Measurements from ENCODE around the gene CARHSP1. TPM values are rescaled to one million over a fixed set of nuclear protein-coding genes. Genes with fewer than 3 reads are reported as not detected.
"Not testable (repeated sequence)": the region's sequence is repeated elsewhere in the genome, so short reads cannot be mapped to it uniquely, and the experiment has no call there.

Gene CARHSP1
- total RNA-seq, 1 donor from 2014 or later = 73.3 TPM

DNA sequence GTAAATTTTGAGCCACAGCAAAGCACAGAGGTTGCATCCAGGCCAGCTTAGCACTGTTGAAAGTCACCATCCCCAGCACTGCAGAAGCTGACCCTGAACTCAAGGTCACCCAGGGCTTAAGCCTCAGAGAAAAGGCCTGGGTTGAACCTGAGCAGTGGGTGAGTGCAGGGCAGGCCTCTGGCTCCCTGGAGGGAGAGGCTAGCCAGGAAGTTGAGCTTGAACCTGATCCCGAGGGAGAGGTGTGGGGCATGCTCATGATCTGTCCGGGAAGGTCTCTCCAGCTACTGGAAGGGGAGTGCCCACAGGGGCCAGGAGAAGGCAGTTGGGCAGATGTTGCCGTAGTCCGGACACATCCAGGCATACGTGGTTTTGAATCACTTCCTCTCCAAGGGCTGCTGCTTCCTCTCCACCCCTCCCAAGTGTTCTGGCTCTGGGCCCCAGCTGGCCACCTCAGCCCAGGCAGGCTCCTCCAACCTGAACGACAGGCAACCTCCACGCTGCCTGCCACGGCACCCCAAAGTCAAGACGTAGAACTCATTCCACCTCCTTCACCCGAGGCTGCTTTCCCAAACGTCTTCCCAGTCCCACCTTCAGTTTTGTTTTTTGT is 18.4 kb downstream of the CARHSP1 start:
- intact Hi-C loops (cut with micrococcal nuclease) = loop anchor here (2.0 kb wide), 1 partner anchor 18 kb away; the partner anchor contains the start of gene CARHSP1
- Mint-ChIP-seq H3K27me3 (no peaks in the 10 kb centered on the region), H3K36me3 (ENCODE audit: low read depth) (peaks cover 49% of the 10 kb centered on the region), H3K27ac (peak overlapping the region; percentile 80), H3K9me3 (no peaks in the 10 kb centered on the region), H3K4me1 (peaks cover 25% of the 10 kb centered on the region), H3K4me3 (peak overlapping the region; percentile 14)
- DNase-seq = no peak

DNA sequence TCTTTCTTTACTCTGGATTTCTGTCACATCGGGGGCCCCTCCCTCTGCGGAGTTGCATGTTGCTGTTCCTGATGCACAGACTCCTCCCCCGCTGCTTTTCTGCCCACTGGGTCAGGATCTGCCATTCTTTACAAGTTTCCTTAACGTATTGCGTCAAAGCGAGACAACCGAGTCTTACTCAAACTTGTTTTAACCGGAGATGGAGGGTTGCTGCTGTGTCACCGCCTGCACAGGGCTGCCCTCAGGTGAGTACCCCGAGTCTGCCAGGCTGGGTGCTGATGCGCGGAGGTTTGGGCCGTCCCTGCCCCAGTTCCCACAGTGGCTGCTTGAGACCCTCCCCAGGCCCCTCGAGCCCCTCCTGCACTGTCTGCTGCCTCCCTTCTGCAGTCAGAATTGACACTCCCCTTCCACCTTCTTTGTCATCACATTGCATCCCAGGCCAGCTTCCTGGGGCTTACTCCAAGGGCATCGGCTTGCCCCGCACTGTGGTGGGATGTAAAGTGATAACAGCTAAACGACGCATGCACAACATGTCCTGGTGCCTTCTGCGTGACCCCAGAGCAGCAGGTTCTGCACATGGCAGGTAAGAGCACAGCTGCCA is 19.3 kb downstream of the CARHSP1 start:
- DNase-seq = no peak
- no peaks in the 10 kb centered on the region for H3K27me3 Mint-ChIP-seq
- H3K27ac Mint-ChIP-seq = peak overlapping the region; percentile 75
- H3K4me3 Mint-ChIP-seq = no peak overlapping the region
- intact Hi-C loops (cut with micrococcal nuclease) = loop anchor here (2.0 kb wide), 1 partner anchor 19 kb away; the partner anchor contains the start of gene CARHSP1
- H3K36me3 Mint-ChIP-seq (ENCODE audit: low read depth) = peaks cover 50% of the 10 kb centered on the region
- peaks cover 23% of the 10 kb centered on the region for H3K4me1 Mint-ChIP-seq
- H3K9me3 Mint-ChIP-seq = no peaks in the 10 kb centered on the region

DNA sequence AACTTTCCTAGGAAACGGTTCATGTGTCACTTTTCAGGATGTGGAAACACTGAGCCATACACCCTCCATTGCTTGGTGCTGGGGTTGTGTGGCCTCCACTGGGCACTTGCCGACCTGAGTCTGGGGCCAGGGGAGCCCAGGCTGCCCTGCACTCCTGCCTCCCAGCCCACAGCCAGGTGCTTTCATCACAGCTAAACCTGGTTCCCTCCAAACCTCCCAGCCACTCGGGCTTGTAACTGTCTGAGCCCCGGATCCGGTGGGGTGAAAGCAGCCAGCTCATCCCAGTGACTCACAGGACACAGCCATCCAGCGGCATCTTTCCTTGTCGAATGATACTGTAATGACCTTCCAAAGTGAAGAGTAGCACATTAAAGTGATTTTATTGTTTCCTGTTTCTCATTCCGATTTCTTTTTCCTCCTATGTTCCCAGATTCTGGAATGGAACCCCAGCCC is 19.8 kb downstream of the CARHSP1 start:
- Mint-ChIP-seq H3K4me3 (no peak overlapping the region), H3K36me3 (ENCODE audit: low read depth) (peaks cover 53% of the 10 kb centered on the region)

DNA sequence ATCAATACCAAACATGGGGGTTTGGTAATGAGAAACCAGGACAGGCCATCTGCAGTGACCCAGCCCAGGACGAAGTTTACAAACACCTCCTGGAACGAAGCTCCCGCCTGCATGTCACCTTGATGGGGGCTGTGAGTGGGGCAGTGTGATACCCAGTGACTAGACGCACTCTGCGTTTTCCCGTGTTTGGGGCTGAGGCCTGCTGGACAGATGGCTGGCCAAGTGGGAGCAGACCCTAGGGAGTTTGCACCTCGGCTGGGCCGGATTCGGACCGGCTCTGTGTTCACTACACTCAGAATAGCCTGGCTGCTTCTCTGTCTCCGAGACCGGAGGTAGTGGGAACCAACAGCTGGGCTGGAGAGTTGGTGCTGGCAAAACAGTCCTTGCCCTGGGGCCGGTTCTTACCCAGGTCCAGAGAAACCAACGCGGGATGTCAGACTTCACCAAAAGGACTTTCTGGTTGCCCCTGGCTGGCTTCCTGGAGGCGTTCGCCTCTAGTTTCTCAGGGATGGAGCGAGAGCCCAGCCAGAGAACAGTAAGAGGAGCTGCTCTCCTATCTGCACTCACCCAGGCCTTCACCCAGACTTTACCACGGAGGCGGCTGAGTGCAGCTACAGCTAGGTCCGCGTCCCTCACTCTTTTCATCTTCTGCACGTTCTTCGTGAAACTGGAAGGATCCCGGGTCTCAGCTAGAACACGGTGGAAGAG is 20.4 kb downstream of the CARHSP1 start:
- Mint-ChIP-seq H3K27me3 (no peaks in the 10 kb centered on the region), H3K27ac (no peak overlapping the region), H3K4me1 (peaks cover 21% of the 10 kb centered on the region), H3K9me3 (no peaks in the 10 kb centered on the region), H3K36me3 (ENCODE audit: low read depth) (peaks cover 50% of the 10 kb centered on the region), H3K4me3 (no peak overlapping the region)
- DNase-seq = no peak
- intact Hi-C loops (cut with micrococcal nuclease) = no loop called here

More for the DNA sequence above, 19.8 kb downstream of the CARHSP1 start:
- H3K4me1 Mint-ChIP-seq = peaks cover 23% of the 10 kb centered on the region
- H3K9me3 Mint-ChIP-seq = no peaks in the 10 kb centered on the region
- no peaks in the 10 kb centered on the region for H3K27me3 Mint-ChIP-seq
- DNase-seq = no peak
- intact Hi-C loops (cut with micrococcal nuclease) = no loop called here
- no peak overlapping the region for H3K27ac Mint-ChIP-seq

DNA sequence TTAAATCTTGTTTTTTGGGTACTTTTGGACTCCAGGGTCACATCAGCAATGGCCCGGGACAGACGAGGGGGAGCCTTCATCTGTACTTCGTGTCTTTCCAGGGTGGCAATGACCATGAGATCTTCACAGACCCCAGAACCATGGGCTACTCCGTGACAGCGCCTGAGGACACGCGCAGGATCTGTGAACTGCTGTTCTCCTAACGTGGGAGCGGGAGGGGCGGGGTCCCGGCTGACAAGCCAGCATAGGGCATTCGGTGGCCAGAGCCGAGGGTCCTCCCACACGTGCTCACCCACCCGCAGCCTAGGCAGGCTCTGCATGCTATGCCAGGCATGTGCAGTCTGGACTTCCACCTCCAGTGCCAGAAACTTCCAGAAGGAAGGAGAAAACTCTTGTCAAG is 21.2 kb downstream of the CARHSP1 start:
- Mint-ChIP-seq H3K27me3 (no peaks in the 10 kb centered on the region), H3K4me1 (peaks cover 19% of the 10 kb centered on the region), H3K9me3 (no peaks in the 10 kb centered on the region), H3K36me3 (ENCODE audit: low read depth) (peaks cover 44% of the 10 kb centered on the region), H3K4me3 (no peak overlapping the region), H3K27ac (no peak overlapping the region)
- no peak for DNase-seq
- intact Hi-C loops (cut with micrococcal nuclease) = no loop called here

DNA sequence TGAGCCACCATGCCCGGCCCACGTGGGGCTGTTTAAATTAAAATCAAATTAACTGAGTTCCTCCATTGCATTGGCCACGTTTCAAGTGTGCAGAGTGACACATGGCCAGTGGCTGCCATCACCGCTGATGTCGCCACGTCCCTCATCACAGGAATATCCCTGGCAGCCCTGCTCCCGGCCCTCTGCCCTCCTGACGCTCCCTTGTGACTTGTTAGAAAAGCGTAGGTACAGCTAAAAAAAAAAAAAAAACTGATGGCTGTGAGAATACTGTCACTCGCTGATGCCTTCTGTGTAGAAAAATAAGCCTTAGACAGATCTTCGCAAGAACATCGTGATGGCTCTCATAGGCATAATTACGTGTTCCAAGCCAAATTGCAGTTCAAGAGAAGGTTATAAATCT is 21.7 kb downstream of the CARHSP1 start:
- DNase-seq = no peak

DNA sequence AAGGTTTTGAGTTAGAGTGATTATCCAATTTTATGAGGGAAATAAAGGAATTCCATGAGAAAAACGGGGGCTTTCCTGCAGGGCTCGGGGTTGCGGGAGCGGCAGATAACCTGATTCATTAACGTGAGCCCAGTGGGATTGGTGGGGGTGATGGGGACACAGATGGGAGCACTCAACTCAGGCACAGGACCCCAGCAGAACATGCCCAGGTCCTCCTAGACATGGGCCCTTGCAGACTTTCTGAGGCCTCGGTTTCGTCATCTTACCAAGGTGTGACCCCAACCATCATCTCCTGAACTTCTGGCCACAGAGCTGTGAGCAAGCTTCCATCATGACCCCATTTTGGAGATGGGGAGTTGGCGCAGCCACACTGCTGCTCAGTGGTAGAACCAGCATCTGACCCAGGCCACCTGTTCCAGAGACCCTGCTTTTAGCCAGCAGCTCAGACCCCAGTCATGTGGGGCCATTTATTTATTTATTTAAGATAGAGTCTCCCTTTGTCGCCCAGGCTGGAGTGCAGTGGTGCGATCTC is 22.3 kb downstream of the CARHSP1 start:
- Mint-ChIP-seq H3K27me3 (no peaks in the 10 kb centered on the region), H3K36me3 (ENCODE audit: low read depth) (peaks cover 41% of the 10 kb centered on the region), H3K9me3 (no peaks in the 10 kb centered on the region), H3K4me3 (no peak overlapping the region), H3K27ac (no peak overlapping the region), H3K4me1 (peaks cover 20% of the 10 kb centered on the region)
- intact Hi-C loops (cut with micrococcal nuclease) = no loop called here
- no peak for DNase-seq

More for the DNA sequence above, 21.7 kb downstream of the CARHSP1 start:
- no peak overlapping the region for H3K27ac Mint-ChIP-seq
- H3K36me3 Mint-ChIP-seq (ENCODE audit: low read depth) = peaks cover 44% of the 10 kb centered on the region
- H3K4me1 Mint-ChIP-seq = peaks cover 23% of the 10 kb centered on the region
- no peaks in the 10 kb centered on the region for H3K9me3 Mint-ChIP-seq
- H3K4me3 Mint-ChIP-seq = no peak overlapping the region
- intact Hi-C loops (cut with micrococcal nuclease) = no loop called here
- H3K27me3 Mint-ChIP-seq = no peaks in the 10 kb centered on the region

DNA sequence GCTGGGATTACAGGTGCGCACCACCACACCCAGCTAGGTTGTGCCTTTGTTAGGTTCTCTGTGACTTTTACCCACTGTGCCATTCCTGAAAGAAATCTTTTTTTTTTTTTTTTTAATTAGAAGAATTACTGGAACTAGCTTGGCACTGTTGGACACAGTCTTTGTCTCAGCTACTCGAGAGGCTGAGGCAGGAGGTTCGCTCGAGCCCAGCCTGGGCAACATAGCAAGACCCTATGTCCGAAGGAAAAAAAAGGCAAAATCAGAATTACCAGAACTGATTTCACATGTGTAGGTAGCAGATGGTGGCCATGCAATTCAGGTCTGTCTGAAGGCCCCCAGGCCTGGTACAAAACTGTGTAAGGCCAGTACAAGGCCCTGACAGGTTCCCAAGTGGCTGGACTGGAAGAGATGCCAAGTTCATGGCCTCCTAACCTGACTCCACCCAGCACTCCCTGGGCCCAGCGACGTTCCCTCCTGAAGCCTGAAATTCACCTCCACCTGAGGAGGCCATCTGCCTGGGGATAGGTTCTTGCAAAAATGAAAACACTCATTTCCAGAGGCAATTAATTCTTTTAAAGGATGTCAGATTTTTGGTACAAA is 23.0 kb downstream of the CARHSP1 start:
- H3K9me3 Mint-ChIP-seq = no peaks in the 10 kb centered on the region
- peaks cover 35% of the 10 kb centered on the region for H3K36me3 Mint-ChIP-seq (ENCODE audit: low read depth)
- no peak overlapping the region for H3K27ac Mint-ChIP-seq
- H3K27me3 Mint-ChIP-seq = no peaks in the 10 kb centered on the region
- intact Hi-C loops (cut with micrococcal nuclease) = no loop called here
- DNase-seq = no peak
- H3K4me3 Mint-ChIP-seq = no peak overlapping the region
- H3K4me1 Mint-ChIP-seq = peaks cover 17% of the 10 kb centered on the region

DNA sequence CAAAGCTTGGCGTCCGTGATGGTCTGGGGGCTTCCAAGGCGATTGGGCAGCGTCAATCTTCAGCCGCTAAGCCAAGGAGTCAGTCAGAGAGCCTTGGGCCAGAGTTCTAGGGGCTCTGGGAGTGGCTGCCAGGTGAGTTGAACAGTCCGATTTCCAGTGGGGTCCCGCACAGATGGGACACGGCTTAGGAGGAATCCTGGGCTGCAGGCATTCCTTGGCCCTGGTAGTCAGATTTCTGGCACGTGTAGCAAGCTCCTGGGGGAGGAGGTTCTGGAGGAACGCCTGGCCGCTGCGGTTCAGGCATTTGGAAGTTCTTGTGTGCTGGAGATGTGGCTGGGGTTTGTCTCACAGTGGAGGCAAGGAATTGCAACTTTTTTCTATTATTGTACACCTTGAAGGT is 25.5 kb downstream of the CARHSP1 start:
- peaks cover 16% of the 10 kb centered on the region for H3K36me3 Mint-ChIP-seq (ENCODE audit: low read depth)
- DNase-seq; H3K4me1 Mint-ChIP-seq; H3K27me3 Mint-ChIP-seq; H3K9me3 Mint-ChIP-seq; H3K4me3 Mint-ChIP-seq; intact Hi-C loops (cut with micrococcal nuclease); H3K27ac Mint-ChIP-seq: not testable (repeated sequence)

DNA sequence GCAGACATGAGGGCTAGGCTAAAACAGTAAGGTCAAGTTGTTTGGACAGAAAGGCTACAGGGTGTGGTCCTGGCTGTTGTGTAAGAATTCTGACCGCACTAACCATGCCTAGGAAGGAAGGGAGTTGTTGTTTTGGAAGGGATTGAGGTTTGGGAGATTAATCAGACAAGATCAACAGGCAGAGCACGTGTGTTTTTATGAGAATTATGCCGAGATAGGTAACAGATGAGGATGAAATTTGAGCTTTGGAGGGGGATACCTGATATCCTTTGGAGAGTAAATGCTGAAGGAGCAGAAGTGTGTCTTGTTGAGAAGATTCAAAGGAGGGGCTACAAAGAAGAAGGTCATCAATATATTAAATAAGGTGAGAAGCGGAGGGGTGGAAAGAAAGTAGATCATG is 26.8 kb downstream of the CARHSP1 start:
- H3K27ac Mint-ChIP-seq; DNase-seq; H3K27me3 Mint-ChIP-seq; intact Hi-C loops (cut with micrococcal nuclease); H3K4me3 Mint-ChIP-seq; H3K9me3 Mint-ChIP-seq; H3K4me1 Mint-ChIP-seq: not testable (repeated sequence)
- H3K36me3 Mint-ChIP-seq (ENCODE audit: low read depth) = peaks cover 16% of the 10 kb centered on the region

DNA sequence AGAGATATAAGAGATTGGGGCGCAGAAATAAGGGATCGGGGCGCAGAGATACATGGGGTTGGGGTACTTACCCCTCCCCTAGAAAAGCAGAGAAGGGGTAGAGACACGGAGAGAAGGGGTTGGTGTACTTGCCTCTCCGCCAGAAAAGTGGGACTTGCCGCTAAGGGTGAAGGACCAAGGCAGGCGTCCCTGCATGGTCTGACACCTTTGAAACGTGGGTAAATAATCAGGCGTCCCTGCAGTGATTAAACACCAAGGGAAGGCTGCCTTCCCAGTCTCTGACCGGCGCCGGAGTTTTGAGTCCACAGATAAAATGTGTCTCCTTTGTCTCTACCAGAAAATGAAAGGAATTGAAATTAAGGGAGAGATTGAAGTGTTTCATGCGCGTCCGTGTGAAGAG is 31.2 kb downstream of the CARHSP1 start:
- H3K4me3 Mint-ChIP-seq; intact Hi-C loops (cut with micrococcal nuclease); H3K9me3 Mint-ChIP-seq; H3K27me3 Mint-ChIP-seq; H3K27ac Mint-ChIP-seq; DNase-seq; H3K36me3 Mint-ChIP-seq (ENCODE audit: low read depth): not testable (repeated sequence)
- H3K4me1 Mint-ChIP-seq = peaks cover 11% of the 10 kb centered on the region

DNA sequence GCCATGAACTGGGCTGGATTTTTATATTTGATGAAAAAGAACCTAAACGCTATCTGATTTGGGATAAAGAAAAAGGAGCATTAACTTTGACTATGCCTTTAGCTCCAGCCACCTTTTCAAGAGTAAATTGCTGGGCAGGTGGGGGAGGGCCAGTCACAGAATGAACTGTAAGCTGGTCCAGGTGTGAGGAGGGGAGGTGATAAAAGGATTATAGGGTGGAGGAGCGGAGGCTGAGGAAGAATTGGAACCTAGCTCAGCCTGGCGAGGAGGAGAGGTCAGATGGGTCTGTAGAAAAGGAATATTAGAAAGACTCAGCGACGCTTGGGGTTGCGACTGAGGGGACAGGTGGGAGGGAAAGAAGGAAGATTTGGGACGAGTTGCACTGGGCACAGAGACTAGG is 32.0 kb downstream of the CARHSP1 start:
- DNase-seq; H3K27me3 Mint-ChIP-seq; intact Hi-C loops (cut with micrococcal nuclease); H3K27ac Mint-ChIP-seq; H3K9me3 Mint-ChIP-seq; H3K4me1 Mint-ChIP-seq; H3K4me3 Mint-ChIP-seq: not testable (repeated sequence)
- H3K36me3 Mint-ChIP-seq (ENCODE audit: low read depth) = peaks cover 11% of the 10 kb centered on the region

DNA sequence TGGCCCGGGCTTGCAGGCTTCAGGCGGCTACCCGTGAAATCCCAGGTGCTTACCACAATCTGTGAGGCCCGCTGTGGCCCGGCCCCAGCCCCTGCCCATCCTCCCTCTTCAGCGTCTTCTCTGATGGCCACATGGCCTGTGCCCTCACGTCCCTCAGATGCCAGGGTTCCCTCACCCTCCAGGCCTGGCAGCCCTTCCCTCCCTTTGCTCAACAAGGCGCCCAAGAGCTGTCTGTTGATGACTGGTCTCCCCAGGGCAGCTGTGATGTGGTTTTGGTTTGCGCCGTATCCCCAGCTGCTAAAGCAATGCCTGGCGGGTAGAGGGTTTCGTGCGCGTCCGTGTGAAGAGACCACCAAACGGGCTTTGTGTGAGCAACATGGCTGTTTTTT is 36.1 kb downstream of the CARHSP1 start:
- DNase-seq = no peak
- Mint-ChIP-seq H3K36me3 (ENCODE audit: low read depth) (peaks cover 39% of the 10 kb centered on the region), H3K9me3 (no peaks in the 10 kb centered on the region), H3K4me1 (peaks cover 12% of the 10 kb centered on the region), H3K4me3 (no peak overlapping the region), H3K27ac (no peak overlapping the region), H3K27me3 (no peaks in the 10 kb centered on the region)
- intact Hi-C loops (cut with micrococcal nuclease) = no loop called here

Measured in activated CD4-positive, alpha-beta T cell treated with anti-CD3 and anti-CD28 coated beads, Interleukin-2, amount 10 ng/mL, durations not matched to agents 24 days and 14 days (primary cell).